ENCODE data around the gene RALGAPA1.
"Not testable (repeated sequence)": the region's sequence is repeated elsewhere in the genome, so short reads cannot be mapped to it uniquely, and the experiment has no call there.

Gene RALGAPA1

GRCh38 chr14:35808638-35809563 is at the start of gene RALGAPA1:
TSS of gene RALGAPA1 (minus strand) at chr14:35809295. CDS start at chr14:35808835, 460 bp downstream.
- DNase-seq (ENCODE audit: low read depth): peak; percentile 85

DNA sequence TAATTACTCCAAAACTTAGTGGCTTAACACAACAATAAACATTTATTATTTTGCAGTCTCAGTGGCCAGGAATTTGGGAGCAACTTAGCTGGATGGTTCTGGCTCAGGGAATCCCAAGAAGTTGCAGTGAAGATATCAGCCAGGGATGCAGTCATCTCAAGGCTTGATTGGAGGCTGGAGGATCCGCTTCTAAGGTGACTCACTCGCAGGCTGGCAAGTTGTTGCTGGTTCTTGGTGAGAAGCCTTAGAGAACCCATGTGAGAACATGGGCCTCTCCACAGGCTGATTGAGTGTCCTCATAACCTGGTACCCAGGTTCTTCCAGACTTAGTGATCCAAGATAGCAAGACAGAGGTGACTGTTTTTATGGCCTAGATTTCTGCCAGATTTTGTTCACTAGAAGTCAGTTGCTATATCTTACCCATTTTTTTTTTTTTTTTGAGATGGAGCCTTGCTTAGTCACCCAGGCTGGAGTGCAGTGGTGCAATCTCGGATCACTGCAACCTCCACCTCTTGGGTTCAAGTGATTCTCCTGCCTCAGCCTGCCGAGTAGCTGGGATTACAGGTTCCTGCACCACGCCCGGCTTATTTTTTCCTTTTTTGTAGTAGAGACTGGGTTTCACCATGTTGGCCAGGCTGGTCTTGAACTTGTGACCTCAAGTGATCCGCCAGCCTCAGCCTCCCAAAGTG is 49.6 kb upstream of the RALGAPA1 start:
- no peak for DNase-seq (ENCODE audit: low read depth)

DNA sequence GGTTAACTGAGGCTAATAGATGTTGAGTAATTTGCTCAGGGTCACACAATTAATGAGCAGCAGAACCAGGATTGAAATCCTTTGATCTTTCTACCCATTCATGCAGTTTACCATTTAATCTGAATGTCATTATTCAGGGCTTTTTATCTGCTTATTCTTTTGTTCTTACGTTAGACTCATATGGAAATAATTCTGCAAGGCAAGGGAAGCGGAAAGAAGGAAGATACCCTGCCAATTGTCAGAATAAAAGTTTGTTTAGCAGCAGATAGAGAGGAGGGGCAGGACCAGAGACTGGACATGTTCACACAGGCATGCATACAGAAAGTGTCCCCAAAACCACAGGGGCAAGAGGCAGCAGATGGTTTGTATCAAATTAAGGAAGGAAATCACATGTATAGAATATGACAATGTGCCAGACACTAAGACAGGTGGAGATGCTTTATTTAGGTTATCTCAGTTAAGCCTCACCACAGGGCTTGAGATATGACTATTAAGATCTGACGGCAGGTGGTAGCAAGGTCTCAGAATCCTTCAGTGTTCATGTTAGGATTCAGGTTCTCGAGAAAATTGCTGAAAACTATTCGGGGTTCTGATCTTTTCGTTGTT is 46.9 kb upstream of the RALGAPA1 start:
- no peak for DNase-seq (ENCODE audit: low read depth)

DNA sequence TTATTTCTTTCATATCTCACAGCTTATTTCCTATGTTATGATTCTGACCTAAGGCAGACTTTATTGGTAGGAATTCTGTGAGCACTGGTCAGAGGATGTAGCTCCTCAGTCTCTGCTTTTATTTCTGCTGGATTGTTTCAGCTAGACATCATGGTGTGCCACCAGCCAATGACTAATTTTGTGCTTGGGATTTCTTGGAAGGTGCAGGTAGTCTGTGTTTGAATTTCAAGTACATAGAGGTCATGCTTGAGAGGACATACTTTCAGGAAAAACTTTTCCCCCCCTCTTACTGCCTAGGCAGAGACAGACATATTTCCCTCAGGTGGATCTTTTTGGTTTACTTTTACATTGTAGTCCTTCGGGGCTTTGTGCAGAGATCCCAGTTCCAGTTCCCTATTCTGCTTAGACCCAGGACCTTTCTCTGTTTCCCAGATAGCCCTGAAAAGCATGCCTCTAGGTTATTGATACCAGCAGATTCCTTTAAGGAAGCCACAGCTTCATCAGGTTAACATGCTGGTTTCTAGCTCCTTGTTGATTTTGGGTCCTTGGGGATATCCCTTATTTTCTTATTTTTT is 45.7 kb upstream of the RALGAPA1 start:
- DNase-seq (ENCODE audit: low read depth): no peak

DNA sequence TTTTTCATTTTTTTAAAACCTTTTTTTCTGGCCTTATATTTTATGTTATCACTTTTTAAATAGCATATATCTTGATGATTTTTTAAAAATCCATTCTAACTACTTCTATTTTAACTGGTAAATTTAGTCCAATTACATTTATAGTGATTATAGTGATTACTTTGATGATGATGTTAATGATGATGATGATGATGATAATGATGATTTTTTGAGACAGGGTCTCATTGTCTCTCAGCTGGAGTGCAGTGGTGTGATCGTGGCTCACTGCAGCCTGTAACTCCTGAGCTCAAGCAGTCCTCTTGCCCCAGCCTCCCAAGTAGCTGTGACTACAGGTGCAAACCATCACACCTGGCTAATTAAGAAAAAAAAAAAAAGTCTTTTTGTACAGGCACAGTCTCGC is 44.1 kb upstream of the RALGAPA1 start:
- no peak for DNase-seq (ENCODE audit: low read depth)

DNA sequence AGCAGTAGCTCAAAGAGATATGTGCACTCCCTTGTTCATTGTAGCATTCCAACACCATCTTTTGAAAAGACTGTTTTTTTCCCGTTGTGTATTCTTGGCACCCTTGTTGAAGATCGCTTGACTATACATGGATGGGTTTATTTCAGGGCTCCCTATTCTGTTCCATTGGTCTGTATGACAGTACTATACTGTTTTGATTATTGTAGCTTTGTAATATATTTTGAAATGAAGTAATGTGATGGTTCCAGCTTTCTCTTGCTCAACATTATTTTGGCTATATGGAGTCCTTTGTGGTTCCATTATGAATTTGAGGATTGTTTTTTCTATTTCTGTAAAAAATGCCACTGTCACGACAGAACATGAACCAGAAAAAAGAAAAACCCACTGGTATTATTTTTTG is 42.7 kb upstream of the RALGAPA1 start:
- DNase-seq (ENCODE audit: low read depth): no peak

GRCh38 chr14:35849122-35849521 is 40.0 kb upstream of the RALGAPA1 start:
- no peak for DNase-seq (ENCODE audit: low read depth)

DNA sequence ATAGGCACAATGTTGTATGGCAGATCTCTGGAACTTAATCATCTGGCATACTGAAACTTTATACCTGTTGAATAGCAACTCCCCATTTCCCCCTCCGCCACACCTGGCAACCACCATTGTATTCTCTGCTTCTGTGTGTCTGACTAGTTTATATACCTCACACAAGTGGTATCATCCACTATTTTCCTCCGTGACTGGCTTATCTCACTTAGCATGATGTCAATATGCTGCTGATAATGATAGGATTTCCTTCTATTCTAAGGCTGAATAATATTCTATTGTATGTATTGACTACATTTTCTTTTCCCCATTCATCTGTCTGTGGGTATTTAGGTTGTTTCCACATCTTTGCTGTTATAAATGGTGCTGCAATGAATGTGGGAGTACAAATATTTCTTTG is 38.5 kb upstream of the RALGAPA1 start:
- no peak for DNase-seq (ENCODE audit: low read depth)

GRCh38 chr14:35844494-35844893 is 35.4 kb upstream of the RALGAPA1 start:
- no peak for DNase-seq (ENCODE audit: low read depth)

DNA sequence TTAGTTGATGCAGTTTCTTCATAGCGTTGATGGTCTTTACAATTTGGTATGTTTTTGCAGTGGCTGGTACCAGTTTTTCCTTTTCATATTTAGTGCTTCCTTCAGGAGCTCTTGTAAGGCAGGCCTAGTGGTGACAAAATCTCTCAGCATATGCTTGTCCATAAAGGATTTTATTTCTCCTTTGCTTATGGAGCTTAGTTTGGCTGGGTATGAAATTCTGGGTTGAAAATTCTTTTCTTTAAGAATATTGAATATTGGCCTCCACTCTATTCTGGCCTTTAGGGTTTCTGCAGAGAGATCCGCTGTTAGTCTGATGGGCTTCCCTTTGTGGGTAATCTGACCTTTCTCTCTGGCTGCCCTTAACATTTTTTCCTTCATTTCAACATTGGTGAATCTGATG is 33.1 kb upstream of the RALGAPA1 start:
- DNase-seq (ENCODE audit: low read depth): not testable (repeated sequence)

DNA sequence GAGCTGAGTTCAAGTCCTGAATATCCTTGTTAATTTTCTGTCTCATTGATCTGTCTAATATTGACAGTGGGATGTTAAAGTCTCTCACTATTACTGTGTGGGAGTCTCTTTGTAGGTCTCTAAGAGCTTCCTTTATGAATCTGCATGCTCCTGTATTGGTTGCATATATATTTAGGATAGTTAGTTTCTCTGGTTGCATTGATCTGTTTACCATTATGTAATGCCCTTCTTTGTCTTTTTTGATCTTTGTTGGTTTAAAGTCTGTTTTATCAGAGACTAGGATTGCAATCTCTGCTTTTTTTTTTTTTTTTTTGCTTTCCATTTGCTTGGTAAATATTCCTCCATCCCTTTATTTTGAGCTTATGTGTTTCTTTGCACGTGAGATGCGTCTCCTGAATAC is 32.6 kb upstream of the RALGAPA1 start:
- DNase-seq (ENCODE audit: low read depth): not testable (repeated sequence)

GRCh38 chr14:35835208-35835982 is 26.3 kb upstream of the RALGAPA1 start:
- no peak for DNase-seq (ENCODE audit: low read depth)

DNA sequence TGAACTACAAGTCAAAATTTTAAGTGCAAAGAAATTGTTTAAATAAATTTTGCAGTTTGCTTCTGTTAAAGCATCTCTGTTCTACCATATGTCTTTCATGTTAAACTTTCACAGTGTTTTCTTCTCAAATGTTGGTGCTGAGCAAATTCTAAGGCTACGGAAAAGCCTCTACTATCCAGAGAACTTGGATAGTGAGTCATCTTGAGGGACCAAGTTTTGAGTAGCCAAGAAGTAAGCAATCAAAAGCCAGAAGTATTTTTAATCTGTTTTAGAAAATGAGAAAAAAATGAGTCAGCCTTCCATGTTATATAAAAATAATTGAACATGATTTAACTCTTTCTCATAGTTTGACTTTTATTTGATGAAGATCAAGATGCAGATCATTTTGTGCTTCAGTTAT is 20.4 kb upstream of the RALGAPA1 start:
- no peak for DNase-seq (ENCODE audit: low read depth)

DNA sequence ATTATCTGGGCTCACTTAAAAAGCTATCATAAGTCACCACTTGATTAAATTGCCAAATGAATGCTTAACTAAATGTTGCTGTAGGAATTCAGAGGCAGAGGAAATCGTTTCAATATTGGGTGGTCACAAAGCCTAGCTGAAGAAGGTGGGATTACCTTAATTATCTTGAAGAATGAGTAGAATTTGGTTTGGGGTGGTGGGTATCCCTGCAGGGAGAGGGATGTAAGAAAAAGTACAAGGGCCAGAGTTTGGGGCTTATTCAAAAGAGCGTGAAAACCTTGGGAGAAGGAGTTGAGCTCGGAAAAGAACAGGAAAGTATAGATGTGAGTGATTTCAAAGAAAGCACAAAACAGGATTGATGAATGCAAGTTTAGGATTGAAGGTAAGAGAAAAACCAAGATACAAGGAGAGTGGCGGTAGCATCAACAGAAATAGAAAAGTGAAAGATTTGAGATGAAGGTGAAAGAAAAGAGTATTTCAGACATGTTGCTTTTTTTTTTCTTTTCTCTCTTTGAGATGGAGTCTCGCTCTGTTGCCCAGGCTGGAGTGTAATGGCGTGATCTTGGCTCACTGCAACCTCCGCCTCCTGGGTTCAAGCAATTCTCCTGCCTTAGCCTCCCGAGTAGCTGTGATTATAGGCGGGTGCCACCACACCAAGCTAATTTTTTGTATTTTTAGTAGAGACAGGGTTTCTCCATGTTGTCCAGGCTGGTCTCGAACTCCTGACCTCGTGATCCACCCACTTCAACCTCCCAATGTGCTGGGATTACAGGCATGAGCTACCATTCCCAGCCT is 18.8 kb upstream of the RALGAPA1 start:
- no peak for DNase-seq (ENCODE audit: low read depth)

- DNase-seq (ENCODE audit: low read depth): no peak
Measured at GRCh38 chr14:35826952-35827416, 17.9 kb upstream of the RALGAPA1 start.

DNA sequence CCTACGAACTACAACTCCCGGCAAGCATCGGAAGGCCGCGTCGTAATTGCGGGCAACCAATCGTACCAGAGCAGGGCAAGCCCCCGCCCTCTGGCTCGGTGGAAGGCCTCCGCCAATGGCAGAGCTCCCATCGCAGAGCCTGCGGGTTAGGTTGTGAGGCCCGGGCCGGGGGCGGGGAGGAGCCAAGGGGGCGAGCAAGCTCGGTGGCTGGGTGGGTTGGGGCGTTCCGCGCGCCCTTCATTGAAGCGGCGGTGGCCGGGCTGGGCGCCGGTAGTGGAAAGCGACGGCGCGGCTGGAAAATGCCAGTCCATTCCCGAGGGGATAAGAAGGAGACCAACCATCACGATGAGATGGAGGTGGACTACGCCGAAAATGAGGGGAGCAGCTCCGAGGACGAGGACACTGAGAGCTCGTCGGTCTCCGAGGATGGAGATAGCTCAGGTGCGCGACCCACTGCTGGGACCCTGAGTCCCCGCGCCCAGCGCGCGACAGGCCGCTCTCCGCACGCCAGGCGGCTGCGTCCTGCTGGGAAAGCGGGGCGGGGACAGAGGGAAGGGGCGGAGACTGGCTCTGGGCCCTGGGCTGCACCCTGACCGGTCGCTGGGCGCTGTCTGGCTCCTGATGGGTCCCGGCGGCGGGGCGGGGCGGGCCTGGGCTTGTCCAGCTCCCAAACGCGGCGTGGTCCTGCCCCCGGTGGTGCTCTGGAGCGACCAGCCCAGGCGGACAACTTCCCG is 17.3 kb upstream of the RALGAPA1 start, which contains the start of gene BRMS1L:
TSS of gene BRMS1L (plus strand) at position 121 of the 734 bp plus-strand sequence. CDS start at position 300, 179 bp downstream.
- peak; percentile 91 for DNase-seq (ENCODE audit: low read depth)

- no peak for DNase-seq (ENCODE audit: low read depth)
Measured at GRCh38 chr14:35825968-35826217, 16.8 kb upstream of the RALGAPA1 start.

- not testable (repeated sequence) for DNase-seq (ENCODE audit: low read depth)
Measured at GRCh38 chr14:35824446-35825165, 15.5 kb upstream of the RALGAPA1 start.

DNA sequence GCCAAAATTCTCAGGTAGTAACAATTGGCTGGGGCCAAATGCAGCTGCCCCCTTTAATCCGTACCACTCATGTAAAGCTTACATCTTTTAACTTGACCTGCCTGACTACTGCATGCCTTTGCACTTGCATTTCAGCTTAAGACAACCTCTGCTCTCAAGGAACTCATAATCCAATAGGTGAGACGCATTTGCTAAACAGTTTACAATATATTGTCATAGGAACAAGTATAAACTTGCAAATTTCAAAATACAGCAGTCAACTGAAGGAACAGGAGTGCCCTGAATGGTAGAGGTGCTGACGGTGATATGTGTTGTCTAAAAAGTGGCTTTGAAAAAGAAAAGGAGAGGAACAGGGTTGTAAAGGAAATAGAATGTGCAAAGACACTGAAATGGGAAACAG is 13.4 kb upstream of the RALGAPA1 start:
- no peak for DNase-seq (ENCODE audit: low read depth)
